Peyer's patch (tissue), 4 donors: ENCODE data around the gene PARP6.

Experiments used
- POLR2A ChIP-seq, 2 donors: fragments of 450-650 bp; IDR thresholded peaks; one replicate each; pipeline ENCODE4 v1.5.1; 2017; ENCODE audit warnings: antibody characterized with exemption in 2 of 2, mild to moderate bottlenecking in 2 of 2, moderate library complexity in 2 of 2
- TF ChIP-seq, protein P1 (sequence below), 6 experiments: fragments of 450-650 bp in 4 of 6; fragments of 200-600 bp in 2 of 6; sonication (generic) in 1 of 6; IDR thresholded peaks; one replicate each; pipeline ENCODE4 v1.5.1; 2017 to 2019; ENCODE audit warnings: antibody characterized with exemption in 6 of 6, mild to moderate bottlenecking in 3 of 6, moderate library complexity in 1 of 6

DNA sequence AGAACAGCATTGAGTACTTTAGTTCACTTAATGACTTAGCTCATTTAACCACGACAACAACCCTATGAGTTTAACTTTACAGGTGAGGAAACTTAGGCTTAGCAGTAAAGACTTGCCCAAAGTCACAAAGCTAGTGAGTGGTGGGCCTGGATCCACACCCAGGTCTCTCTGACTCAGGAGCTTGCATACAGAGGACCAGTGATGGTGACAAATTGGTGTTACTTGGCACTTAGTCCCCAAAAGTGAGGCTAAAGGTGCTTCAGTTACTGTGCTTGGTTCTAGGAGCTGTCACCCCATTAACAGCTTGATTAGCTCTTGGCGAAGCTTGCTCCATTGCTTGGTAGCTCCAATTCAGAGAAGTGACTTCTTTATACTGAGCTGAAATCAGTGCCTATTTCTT is 41.5 kb upstream of the PARP6 start:
- TF ChIP-seq, protein P1, sequence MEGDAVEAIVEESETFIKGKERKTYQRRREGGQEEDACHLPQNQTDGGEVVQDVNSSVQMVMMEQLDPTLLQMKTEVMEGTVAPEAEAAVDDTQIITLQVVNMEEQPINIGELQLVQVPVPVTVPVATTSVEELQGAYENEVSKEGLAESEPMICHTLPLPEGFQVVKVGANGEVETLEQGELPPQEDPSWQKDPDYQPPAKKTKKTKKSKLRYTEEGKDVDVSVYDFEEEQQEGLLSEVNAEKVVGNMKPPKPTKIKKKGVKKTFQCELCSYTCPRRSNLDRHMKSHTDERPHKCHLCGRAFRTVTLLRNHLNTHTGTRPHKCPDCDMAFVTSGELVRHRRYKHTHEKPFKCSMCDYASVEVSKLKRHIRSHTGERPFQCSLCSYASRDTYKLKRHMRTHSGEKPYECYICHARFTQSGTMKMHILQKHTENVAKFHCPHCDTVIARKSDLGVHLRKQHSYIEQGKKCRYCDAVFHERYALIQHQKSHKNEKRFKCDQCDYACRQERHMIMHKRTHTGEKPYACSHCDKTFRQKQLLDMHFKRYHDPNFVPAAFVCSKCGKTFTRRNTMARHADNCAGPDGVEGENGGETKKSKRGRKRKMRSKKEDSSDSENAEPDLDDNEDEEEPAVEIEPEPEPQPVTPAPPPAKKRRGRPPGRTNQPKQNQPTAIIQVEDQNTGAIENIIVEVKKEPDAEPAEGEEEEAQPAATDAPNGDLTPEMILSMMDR (IDR thresholded peaks at IDR 0.05): no peak
- TF ChIP-seq POLR2A (IDR thresholded peaks at IDR 0.05): no peak
